COLO668 (cell line): ENCODE data around the gene SASH1.
"Not testable (repeated sequence)": the region's sequence is repeated elsewhere in the genome, so short reads cannot be mapped to it uniquely, and the experiment has no call there.

Source experiments
- DNase-seq: peaks from one replicate; lab custom pipeline; 2025; ENCODE audit not compliant: unreplicated experiment; lab: John Stamatoyannopoulos, UW

Gene SASH1

GRCh38 chr6:148328876-148329555 lies 13.6 kb upstream of the SASH1 start:
- no peak for DNase-seq

GRCh38 chr6:148329596-148330381 lies 12.8 kb upstream of the SASH1 start:
- no peak for DNase-seq

- no peak for DNase-seq
These were observed 10.6 kb upstream of the SASH1 start for GRCh38 chr6:148332088-148332487.

- no peak for DNase-seq
These were observed 5.7 kb upstream of the SASH1 start for GRCh38 chr6:148336901-148337300.

- DNase-seq: no peak
These were observed 2.9 kb upstream of the SASH1 start for GRCh38 chr6:148339766-148340165.

- DNase-seq: no peak
These were observed 1.9 kb upstream of the SASH1 start for GRCh38 chr6:148340586-148341297.

- no peak for DNase-seq
These were observed 613 bp upstream of the SASH1 start for GRCh38 chr6:148342100-148342349.

GRCh38 chr6:148343047-148343782 lies 577 bp downstream of the SASH1 start:
- DNase-seq: no peak

- DNase-seq: no peak
These were observed 2.5 kb downstream of the SASH1 start for GRCh38 chr6:148345176-148345575.

- no peak for DNase-seq
These were observed 2.9 kb downstream of the SASH1 start for GRCh38 chr6:148345578-148345977.

- no peak for DNase-seq
These were observed 4.2 kb downstream of the SASH1 start for GRCh38 chr6:148346681-148347440.

- no peak for DNase-seq
These were observed 4.9 kb downstream of the SASH1 start for GRCh38 chr6:148347441-148348054.

- DNase-seq: no peak
These were observed 5.7 kb downstream of the SASH1 start for GRCh38 chr6:148348335-148348734.

- no peak for DNase-seq
These were observed 6.1 kb downstream of the SASH1 start for GRCh38 chr6:148348778-148349177.

GRCh38 chr6:148349466-148349865 lies 6.8 kb downstream of the SASH1 start:
- DNase-seq: no peak

- DNase-seq: no peak
These were observed 8.7 kb downstream of the SASH1 start for GRCh38 chr6:148351309-148351708.

- not testable (repeated sequence) for DNase-seq
These were observed 9.8 kb downstream of the SASH1 start for GRCh38 chr6:148352421-148352820.

- no peak for DNase-seq
These were observed 15.7 kb downstream of the SASH1 start for GRCh38 chr6:148358196-148358785.

GRCh38 chr6:148359228-148359627 lies 16.6 kb downstream of the SASH1 start:
- no peak for DNase-seq
